Neural progenitor cell (in vitro differentiated cells): ENCODE results near the gene RAMP3. TPM values are rescaled to one million over a fixed set of nuclear protein-coding genes. Genes with fewer than 3 reads are reported as not detected.
A peak's percentile ranks its signal among the peaks of the same experiment; 100 is the strongest.

ENCODE experiments used
- DNase-seq: peaks from one replicate; pipeline ENCODE4 v3.0.0-alpha.2; 2016; ENCODE audit warnings: low spot score
- H2AFZ ChIP-seq: fragments of 200-600 bp; sonication (generic); replicated peaks from 2 replicates; pipeline ENCODE4 v1.6.1; 2016; ENCODE audit warnings: antibody characterized with exemption
- H3F3A ChIP-seq: fragments of 200-600 bp; sonication (generic); 2 replicates; pipeline ENCODE4 v1.6.1; 2016; ENCODE audit warnings: antibody characterized with exemption, low read depth
- H3K27ac ChIP-seq: fragments of 200-600 bp; sonication (generic); 2 replicates; pipeline ENCODE4 v1.5.1; 2016; ENCODE audit warnings: mild to moderate bottlenecking
- H3K27me3 ChIP-seq: fragments of 200-600 bp; sonication (generic); 2 replicates; pipeline ENCODE4 v1.6.1; 2016; ENCODE audit warnings: mild to moderate bottlenecking, moderate library complexity
- H3K36me3 ChIP-seq: fragments of 200-600 bp; sonication (generic); 2 replicates; pipeline ENCODE4 v1.5.1; 2016
- H3K4me1 ChIP-seq: fragments of 200-600 bp; sonication (generic); 2 replicates; pipeline ENCODE4 v1.6.1; 2016; ENCODE audit warnings: mixed run types
- H3K4me2 ChIP-seq: fragments of 200-600 bp; sonication (generic); 2 replicates; pipeline ENCODE4 v1.6.1; 2016
- H3K4me3 ChIP-seq: fragments of 200-600 bp; sonication (generic); 2 replicates; pipeline ENCODE4 v1.5.1; 2016
- H3K79me2 ChIP-seq: fragments of 200-600 bp; sonication (generic); 2 replicates; pipeline ENCODE4 v1.6.1; 2016; ENCODE audit warnings: low read depth
- H3K9ac ChIP-seq: fragments of 200-600 bp; sonication (generic); 2 replicates; pipeline ENCODE4 v1.6.1; 2016
- H3K9me3 ChIP-seq: fragments of 200-600 bp; sonication (generic); 2 replicates; pipeline ENCODE4 v1.5.1; 2016; ENCODE audit warnings: low read depth
- H4K20me1 ChIP-seq: fragments of 200-600 bp; sonication (generic); 2 replicates; pipeline ENCODE4 v1.6.1; 2016; ENCODE audit warnings: low read depth
- H3K27ac Mint-ChIP-seq: 3 replicates; pipeline ENCODE4 v1.8.0; 2021; ENCODE audit warnings: mixed read lengths
- H3K27me3 Mint-ChIP-seq: 2 replicates; pipeline ENCODE4 v1.8.0; 2022; ENCODE audit warnings: low read depth, mild to moderate bottlenecking, inconsistent platforms, moderate library complexity, mixed read lengths; ENCODE audit not compliant: insufficient read depth
- H3K36me3 Mint-ChIP-seq: 3 replicates; pipeline ENCODE4 v1.8.0; 2021; ENCODE audit warnings: mixed read lengths
- H3K4me1 Mint-ChIP-seq: 3 replicates; pipeline ENCODE4 v1.8.0; 2021; ENCODE audit warnings: mixed read lengths
- H3K4me3 Mint-ChIP-seq: 3 replicates; pipeline ENCODE4 v1.8.0; 2021; ENCODE audit warnings: mild to moderate bottlenecking, moderate library complexity, mixed read lengths
- H3K9me3 Mint-ChIP-seq: 3 replicates; pipeline ENCODE4 v1.8.0; 2020; ENCODE audit warnings: mixed read lengths
- EZH2 ChIP-seq: fragments of 200-600 bp; sonication (generic); IDR thresholded peaks from 2 replicates; pipeline ENCODE4 v1.6.1; 2017; ENCODE audit warnings: antibody characterized with exemption, mild to moderate bottlenecking, moderate library complexity
- EZH2phosphoT487 ChIP-seq: fragments of 200-600 bp; sonication (generic); IDR thresholded peaks from 2 replicates; pipeline ENCODE4 v1.6.1; 2017; ENCODE audit warnings: antibody characterized with exemption
- total RNA-seq: library from RNA; depleted of rRNA; stranded (reverse); fragments of >200 nt; gene quantifications from 2 replicates; pipeline ENCODE4 v1.2.3, GENCODE V29; 2015; ENCODE audit warnings: low replicate concordance
- TF ChIP-seq, protein P1 (sequence below): fragments of 200-600 bp; sonication (generic); IDR thresholded peaks from 2 replicates; pipeline ENCODE4 v1.5.1; 2017; ENCODE audit warnings: antibody characterized with exemption, mild to moderate bottlenecking

Gene RAMP3
- total RNA-seq, 1 donor from 2014 or later, result not detected

- Mint-ChIP-seq H3K27me3 (peaks cover 17% of the 10 kb centered on the region), H3K36me3 (no peaks in the 10 kb centered on the region), H3K9me3 (no peaks in the 10 kb centered on the region), H3K4me3 (peak overlapping the region; percentile 50), H3K4me1 (peaks cover 4% of the 10 kb centered on the region), H3K27ac (no peak overlapping the region)
- DNase-seq, result peak; percentile 22
- no peaks in the 10 kb centered on the region for H3K9me3 ChIP-seq
- H3K4me2 ChIP-seq, result no peak overlapping the region
- no peak overlapping the region for H3K27ac ChIP-seq
- no peaks in the 10 kb centered on the region for H3K36me3 ChIP-seq
- no peaks in the 10 kb centered on the region for H3K4me1 ChIP-seq
- H3K79me2 ChIP-seq, result no peaks in the 10 kb centered on the region
- H2AFZ ChIP-seq, result no peak overlapping the region
- no peaks in the 10 kb centered on the region for H4K20me1 ChIP-seq
- H3F3A ChIP-seq, result no peaks in the 10 kb centered on the region
- no peak overlapping the region for H3K4me3 ChIP-seq
- TF ChIP-seq, protein P1, sequence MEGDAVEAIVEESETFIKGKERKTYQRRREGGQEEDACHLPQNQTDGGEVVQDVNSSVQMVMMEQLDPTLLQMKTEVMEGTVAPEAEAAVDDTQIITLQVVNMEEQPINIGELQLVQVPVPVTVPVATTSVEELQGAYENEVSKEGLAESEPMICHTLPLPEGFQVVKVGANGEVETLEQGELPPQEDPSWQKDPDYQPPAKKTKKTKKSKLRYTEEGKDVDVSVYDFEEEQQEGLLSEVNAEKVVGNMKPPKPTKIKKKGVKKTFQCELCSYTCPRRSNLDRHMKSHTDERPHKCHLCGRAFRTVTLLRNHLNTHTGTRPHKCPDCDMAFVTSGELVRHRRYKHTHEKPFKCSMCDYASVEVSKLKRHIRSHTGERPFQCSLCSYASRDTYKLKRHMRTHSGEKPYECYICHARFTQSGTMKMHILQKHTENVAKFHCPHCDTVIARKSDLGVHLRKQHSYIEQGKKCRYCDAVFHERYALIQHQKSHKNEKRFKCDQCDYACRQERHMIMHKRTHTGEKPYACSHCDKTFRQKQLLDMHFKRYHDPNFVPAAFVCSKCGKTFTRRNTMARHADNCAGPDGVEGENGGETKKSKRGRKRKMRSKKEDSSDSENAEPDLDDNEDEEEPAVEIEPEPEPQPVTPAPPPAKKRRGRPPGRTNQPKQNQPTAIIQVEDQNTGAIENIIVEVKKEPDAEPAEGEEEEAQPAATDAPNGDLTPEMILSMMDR, result peak; percentile 33
- no peak for TF ChIP-seq EZH2
- TF ChIP-seq EZH2phosphoT487, result no peak
- no peak overlapping the region for H3K9ac ChIP-seq
- H3K27me3 ChIP-seq, result no peaks in the 10 kb centered on the region
Measured at GRCh38 chr7:45178241-45179225, 20.9 kb downstream of the RAMP3 start.

- no peak overlapping the region for H2AFZ ChIP-seq
- no peaks in the 10 kb centered on the region for H3K36me3 Mint-ChIP-seq
- no peaks in the 10 kb centered on the region for H3K9me3 ChIP-seq
- no peak overlapping the region for H3K27ac ChIP-seq
- H3K4me1 ChIP-seq, result no peaks in the 10 kb centered on the region
- no peaks in the 10 kb centered on the region for H3K27me3 ChIP-seq
- no peaks in the 10 kb centered on the region for H3K9me3 Mint-ChIP-seq
- no peak overlapping the region for H3K4me2 ChIP-seq
- H3K27me3 Mint-ChIP-seq, result peaks cover 17% of the 10 kb centered on the region
- H3K4me3 Mint-ChIP-seq, result no peak overlapping the region
- H3K79me2 ChIP-seq, result no peaks in the 10 kb centered on the region
- no peak for DNase-seq
- no peak overlapping the region for H3K4me3 ChIP-seq
- H3K9ac ChIP-seq, result no peak overlapping the region
- peaks cover 4% of the 10 kb centered on the region for H3K4me1 Mint-ChIP-seq
- H3K27ac Mint-ChIP-seq, result no peak overlapping the region
- H4K20me1 ChIP-seq, result no peaks in the 10 kb centered on the region
- no peaks in the 10 kb centered on the region for H3F3A ChIP-seq
- TF ChIP-seq, protein P1, result no peak
- TF ChIP-seq EZH2, result no peak
- no peak for TF ChIP-seq EZH2phosphoT487
- H3K36me3 ChIP-seq, result no peaks in the 10 kb centered on the region
Measured at GRCh38 chr7:45179666-45180065, 22.1 kb downstream of the RAMP3 start.

- no peak for DNase-seq
- Mint-ChIP-seq H3K4me3 (no peak overlapping the region), H3K9me3 (no peaks in the 10 kb centered on the region), H3K36me3 (no peaks in the 10 kb centered on the region), H3K4me1 (peaks cover 4% of the 10 kb centered on the region), H3K27me3 (peaks cover 17% of the 10 kb centered on the region), H3K27ac (no peak overlapping the region)
- Histone ChIP-seq H3K4me2 (no peak overlapping the region), H3K4me3 (no peak overlapping the region), H3K27me3 (no peaks in the 10 kb centered on the region), H3K36me3 (no peaks in the 10 kb centered on the region), H2AFZ (no peak overlapping the region), H3F3A (no peaks in the 10 kb centered on the region), H3K79me2 (no peaks in the 10 kb centered on the region), H3K27ac (no peak overlapping the region), H3K4me1 (no peaks in the 10 kb centered on the region), H4K20me1 (no peaks in the 10 kb centered on the region), H3K9ac (no peak overlapping the region), H3K9me3 (no peaks in the 10 kb centered on the region)
- TF ChIP-seq, protein P1, result no peak
- TF ChIP-seq EZH2phosphoT487, result no peak
- no peak for TF ChIP-seq EZH2
Measured at GRCh38 chr7:45180084-45180986, 22.7 kb downstream of the RAMP3 start.
